Measurements from ENCODE around the gene PRR23E. TPM values are rescaled to one million over a fixed set of nuclear protein-coding genes. Genes with fewer than 3 reads are reported as not detected.

The PRR23E gene
- polyA plus RNA-seq, 1 donor: not detected

GRCh38 chr3:127152684-127153505, 40.0 kb upstream of the PRR23E start:
- H3K36me3 ChIP-seq (ENCODE audit: control insufficient read depth, insufficient read depth, low read length): no peaks in the 10 kb centered on the region
- no peak for DNase-seq
- peaks cover 15% of the 10 kb centered on the region for H3K9me3 ChIP-seq (ENCODE audit: control insufficient read depth, low read depth, low read length)
- WGBS (ENCODE audit: insufficient coverage, low lambda C conversion rate): no CpG with 5 or more reads among the region's 10 CpGs
- peaks cover 7% of the 10 kb centered on the region for H3K27me3 ChIP-seq (ENCODE audit: control insufficient read depth, insufficient read depth, low read length)
- no peak overlapping the region for H3K27ac ChIP-seq (ENCODE audit: low read length)
- H3K4me1 ChIP-seq (ENCODE audit: control insufficient read depth, insufficient read depth, low read length): no peaks in the 10 kb centered on the region
- no peak overlapping the region for H3K4me3 ChIP-seq (ENCODE audit: low read length)

GRCh38 chr3:127153506-127153815, 39.5 kb upstream of the PRR23E start:
- H3K27me3 ChIP-seq (ENCODE audit: control insufficient read depth, insufficient read depth, low read length): peaks cover 10% of the 10 kb centered on the region
- no peak overlapping the region for H3K27ac ChIP-seq (ENCODE audit: low read length)
- H3K4me3 ChIP-seq (ENCODE audit: low read length): no peak overlapping the region
- H3K4me1 ChIP-seq (ENCODE audit: control insufficient read depth, insufficient read depth, low read length): no peaks in the 10 kb centered on the region
- no peak for DNase-seq
- peaks cover 15% of the 10 kb centered on the region for H3K9me3 ChIP-seq (ENCODE audit: control insufficient read depth, low read depth, low read length)
- no CpG with 5 or more reads among the region's 5 CpGs for WGBS (ENCODE audit: insufficient coverage, low lambda C conversion rate)
- H3K36me3 ChIP-seq (ENCODE audit: control insufficient read depth, insufficient read depth, low read length): no peaks in the 10 kb centered on the region

GRCh38 chr3:127156338-127157050, 36.4 kb upstream of the PRR23E start:
- Histone ChIP-seq H3K9me3 (ENCODE audit: control insufficient read depth, low read depth, low read length) (peaks cover 15% of the 10 kb centered on the region), H3K27me3 (ENCODE audit: control insufficient read depth, insufficient read depth, low read length) (peaks cover 16% of the 10 kb centered on the region), H3K36me3 (ENCODE audit: control insufficient read depth, insufficient read depth, low read length) (no peaks in the 10 kb centered on the region), H3K4me1 (ENCODE audit: control insufficient read depth, insufficient read depth, low read length) (no peaks in the 10 kb centered on the region), H3K27ac (ENCODE audit: low read length) (no peak overlapping the region), H3K4me3 (ENCODE audit: low read length) (no peak overlapping the region)
- 100% methylated on average over 1 of the region's 16 CpGs for WGBS (ENCODE audit: insufficient coverage, low lambda C conversion rate)
- DNase-seq: no peak

- no peak overlapping the region for H3K4me3 ChIP-seq (ENCODE audit: low read length)
- no peaks in the 10 kb centered on the region for H3K4me1 ChIP-seq (ENCODE audit: control insufficient read depth, insufficient read depth, low read length)
- H3K36me3 ChIP-seq (ENCODE audit: control insufficient read depth, insufficient read depth, low read length): no peaks in the 10 kb centered on the region
- no peak overlapping the region for H3K27ac ChIP-seq (ENCODE audit: low read length)
- DNase-seq: no peak
- peaks cover 15% of the 10 kb centered on the region for H3K9me3 ChIP-seq (ENCODE audit: control insufficient read depth, low read depth, low read length)
- peaks cover 16% of the 10 kb centered on the region for H3K27me3 ChIP-seq (ENCODE audit: control insufficient read depth, insufficient read depth, low read length)
- no CpG with 5 or more reads among the region's 14 CpGs for WGBS (ENCODE audit: insufficient coverage, low lambda C conversion rate)
These were observed 35.6 kb upstream of the PRR23E start for GRCh38 chr3:127157171-127157828.

GRCh38 chr3:127158614-127159229, 34.2 kb upstream of the PRR23E start:
- Histone ChIP-seq H3K27me3 (ENCODE audit: control insufficient read depth, insufficient read depth, low read length) (peaks cover 16% of the 10 kb centered on the region), H3K36me3 (ENCODE audit: control insufficient read depth, insufficient read depth, low read length) (no peaks in the 10 kb centered on the region), H3K4me3 (ENCODE audit: low read length) (no peak overlapping the region), H3K4me1 (ENCODE audit: control insufficient read depth, insufficient read depth, low read length) (no peaks in the 10 kb centered on the region), H3K27ac (ENCODE audit: low read length) (no peak overlapping the region), H3K9me3 (ENCODE audit: control insufficient read depth, low read depth, low read length) (peaks cover 15% of the 10 kb centered on the region)
- WGBS (ENCODE audit: insufficient coverage, low lambda C conversion rate): no CpG with 5 or more reads among the region's 10 CpGs
- no peak for DNase-seq

GRCh38 chr3:127159543-127159942, 33.4 kb upstream of the PRR23E start:
- no CpG with 5 or more reads among the region's 7 CpGs for WGBS (ENCODE audit: insufficient coverage, low lambda C conversion rate)
- Histone ChIP-seq H3K27me3 (ENCODE audit: control insufficient read depth, insufficient read depth, low read length) (peaks cover 16% of the 10 kb centered on the region), H3K27ac (ENCODE audit: low read length) (no peak overlapping the region), H3K4me1 (ENCODE audit: control insufficient read depth, insufficient read depth, low read length) (no peaks in the 10 kb centered on the region), H3K4me3 (ENCODE audit: low read length) (no peak overlapping the region), H3K9me3 (ENCODE audit: control insufficient read depth, low read depth, low read length) (peaks cover 8% of the 10 kb centered on the region), H3K36me3 (ENCODE audit: control insufficient read depth, insufficient read depth, low read length) (no peaks in the 10 kb centered on the region)
- DNase-seq: no peak

GRCh38 chr3:127161236-127161635, 31.7 kb upstream of the PRR23E start:
- no peak for DNase-seq
- Histone ChIP-seq H3K4me1 (ENCODE audit: control insufficient read depth, insufficient read depth, low read length) (no peaks in the 10 kb centered on the region), H3K36me3 (ENCODE audit: control insufficient read depth, insufficient read depth, low read length) (no peaks in the 10 kb centered on the region), H3K4me3 (ENCODE audit: low read length) (no peak overlapping the region), H3K9me3 (ENCODE audit: control insufficient read depth, low read depth, low read length) (no peaks in the 10 kb centered on the region), H3K27me3 (ENCODE audit: control insufficient read depth, insufficient read depth, low read length) (peaks cover 16% of the 10 kb centered on the region), H3K27ac (ENCODE audit: low read length) (no peak overlapping the region)
- no CpG with 5 or more reads among the region's 2 CpGs for WGBS (ENCODE audit: insufficient coverage, low lambda C conversion rate)

- H3K27me3 ChIP-seq (ENCODE audit: control insufficient read depth, insufficient read depth, low read length): peaks cover 16% of the 10 kb centered on the region
- no peak for DNase-seq
- H3K4me1 ChIP-seq (ENCODE audit: control insufficient read depth, insufficient read depth, low read length): no peaks in the 10 kb centered on the region
- H3K27ac ChIP-seq (ENCODE audit: low read length): no peak overlapping the region
- WGBS (ENCODE audit: insufficient coverage, low lambda C conversion rate): 88% methylated on average over 1 of the region's 2 CpGs
- no peaks in the 10 kb centered on the region for H3K9me3 ChIP-seq (ENCODE audit: control insufficient read depth, low read depth, low read length)
- no peak overlapping the region for H3K4me3 ChIP-seq (ENCODE audit: low read length)
- H3K36me3 ChIP-seq (ENCODE audit: control insufficient read depth, insufficient read depth, low read length): no peaks in the 10 kb centered on the region
These were observed 30.9 kb upstream of the PRR23E start for GRCh38 chr3:127161973-127162579.

DNA sequence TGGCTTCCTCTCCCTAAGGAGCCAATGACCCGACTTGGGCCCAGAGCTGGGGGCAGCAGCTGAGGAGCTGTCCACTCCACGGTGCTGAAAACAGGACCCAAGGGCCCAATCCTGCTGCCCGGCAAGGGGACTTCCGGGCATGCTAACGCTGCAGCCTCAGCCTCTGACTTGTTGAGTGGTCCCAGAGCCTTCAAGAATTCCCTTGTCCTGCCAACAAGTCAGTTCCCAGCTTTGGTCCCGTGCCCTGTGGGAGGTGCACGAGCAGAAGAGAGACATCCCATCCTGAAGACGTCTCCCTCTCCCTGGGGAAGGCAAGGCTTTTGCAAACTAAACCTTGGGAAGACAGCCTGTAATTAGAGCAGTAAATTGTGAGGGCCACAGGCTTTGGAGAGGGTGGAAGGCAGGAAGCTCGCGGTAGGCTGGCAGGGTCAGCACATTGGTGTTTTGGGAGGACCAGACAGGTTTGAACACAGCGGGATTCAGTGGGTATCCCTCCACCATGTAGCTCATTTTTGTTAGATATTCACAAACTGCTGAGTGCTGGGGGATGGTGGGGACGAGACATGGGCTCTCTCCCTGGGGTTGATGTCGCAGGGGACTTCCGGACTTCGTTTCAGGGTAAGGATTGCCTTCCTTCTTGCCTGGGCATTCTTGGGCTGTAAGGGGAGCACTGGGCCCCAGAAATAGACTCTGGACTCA, 29.8 kb upstream of the PRR23E start:
- no peaks in the 10 kb centered on the region for H3K4me1 ChIP-seq (ENCODE audit: control insufficient read depth, insufficient read depth, low read length)
- no peak overlapping the region for H3K4me3 ChIP-seq (ENCODE audit: low read length)
- no CpG with 5 or more reads among the region's 15 CpGs for WGBS (ENCODE audit: insufficient coverage, low lambda C conversion rate)
- H3K36me3 ChIP-seq (ENCODE audit: control insufficient read depth, insufficient read depth, low read length): no peaks in the 10 kb centered on the region
- peaks cover 10% of the 10 kb centered on the region for H3K27me3 ChIP-seq (ENCODE audit: control insufficient read depth, insufficient read depth, low read length)
- no peak overlapping the region for H3K27ac ChIP-seq (ENCODE audit: low read length)
- H3K9me3 ChIP-seq (ENCODE audit: control insufficient read depth, low read depth, low read length): no peaks in the 10 kb centered on the region
- no peak for DNase-seq
